CD4-positive, alpha-beta T cell treated with Interleukin-15 for 1 hour (primary cell): ENCODE measurements around the gene DCK.
A peak's percentile ranks its signal among the peaks of the same experiment; 100 is the strongest.
"Not testable (repeated sequence)": the region's sequence is repeated elsewhere in the genome, so short reads cannot be mapped to it uniquely, and the experiment has no call there.

ENCODE experiments used
- DNase-seq: peaks from one replicate; pipeline ENCODE4 v3.0.0-alpha.2; 2020

Gene DCK

GRCh38 chr4:70993181-70994068 lies at the start of gene DCK:
DCK (plus strand) TSS chr4:70993649; CDS start chr4:70993836, 187 bp downstream.
- DNase-seq, result peak; percentile 85

GRCh38 chr4:70945046-70945445 lies 48.4 kb upstream of the DCK start:
- no peak for DNase-seq

GRCh38 chr4:70945452-70946055 lies 47.9 kb upstream of the DCK start:
- no peak for DNase-seq

GRCh38 chr4:70946939-70947338 lies 46.5 kb upstream of the DCK start:
- DNase-seq, result no peak

GRCh38 chr4:70948665-70949260 lies 44.7 kb upstream of the DCK start:
- DNase-seq, result no peak

- DNase-seq, result no peak
These were observed 39.4 kb upstream of the DCK start for GRCh38 chr4:70954032-70954431.

- no peak for DNase-seq
These were observed 36.8 kb upstream of the DCK start for GRCh38 chr4:70956549-70957210.

GRCh38 chr4:70958681-70959080 lies 34.8 kb upstream of the DCK start:
- DNase-seq, result no peak

GRCh38 chr4:70969076-70969475 lies 24.4 kb upstream of the DCK start:
- no peak for DNase-seq

- DNase-seq, result no peak
These were observed 17.2 kb upstream of the DCK start for GRCh38 chr4:70976252-70976651.

- DNase-seq, result no peak
These were observed 13.9 kb upstream of the DCK start for GRCh38 chr4:70979445-70980008.

GRCh38 chr4:70980196-70980595 lies 13.3 kb upstream of the DCK start:
- no peak for DNase-seq

GRCh38 chr4:70984106-70984505 lies 9.3 kb upstream of the DCK start:
- DNase-seq, result no peak

- DNase-seq, result no peak
These were observed 8.9 kb upstream of the DCK start for GRCh38 chr4:70984589-70984988.

- DNase-seq, result no peak
These were observed 1.9 kb upstream of the DCK start for GRCh38 chr4:70991596-70991995.

- DNase-seq, result no peak
These were observed 1.0 kb upstream of the DCK start for GRCh38 chr4:70992391-70992881.

GRCh38 chr4:70994069-70994366 lies 569 bp downstream of the DCK start:
- DNase-seq, result no peak

- DNase-seq, result no peak
These were observed 1.1 kb downstream of the DCK start for GRCh38 chr4:70994387-70995099.

GRCh38 chr4:70996018-70996360 lies 2.5 kb downstream of the DCK start:
- DNase-seq, result no peak

- DNase-seq, result no peak
These were observed 3.6 kb downstream of the DCK start for GRCh38 chr4:70997036-70997435.

- DNase-seq, result no peak
These were observed 4.1 kb downstream of the DCK start for GRCh38 chr4:70997546-70997945.

GRCh38 chr4:70999639-71000038 lies 6.2 kb downstream of the DCK start:
- DNase-seq, result not testable (repeated sequence)

GRCh38 chr4:71001363-71001762 lies 7.9 kb downstream of the DCK start:
- not testable (repeated sequence) for DNase-seq
